K562 (cell line): ENCODE data around the gene ITGA6.

Experiments used
- ATF2 ChIP-seq: sonication (generic); formaldehyde crosslinking; IDR thresholded peaks from 2 replicates; pipeline ENCODE4 v1.8.1; 2022; ENCODE audit warnings: missing genetic modification reagents
- CBFB ChIP-seq: sonication (generic); formaldehyde crosslinking; IDR thresholded peaks from 2 replicates; pipeline ENCODE4 v1.4.0; 2020; ENCODE audit warnings: mild to moderate bottlenecking, missing genetic modification reagents
- GABPA ChIP-seq: fragments of 200-800 bp; sonication (Bioruptor generic); conservative IDR thresholded peaks from 2 replicates; pipeline ENCODE4 v1.6.1; 2016; ENCODE audit warnings: low read depth, missing genetic modification characterization, missing compliant biosample characterization
- GTF2F1 ChIP-seq: IDR thresholded peaks from 2 replicates; pipeline ENCODE4 v1.6.1; 2011; ENCODE audit warnings: low read depth, low read length, improper control_type of control experiment
- LEF1 ChIP-seq: fragments of 450-650 bp; IDR thresholded peaks from 2 replicates; pipeline ENCODE4 v1.6.1; 2016; ENCODE audit warnings: mild to moderate bottlenecking
- SRF ChIP-seq, 2 experiments: fragments of 250-450, 450-650 bp in 1 of 2; sonication (Bioruptor Pico) in 1 of 2; sonication (generic) in 1 of 2; formaldehyde crosslinking; IDR thresholded peaks; 2 replicates each; pipeline versions ENCODE4 v1.5.0 to v1.5.1; 2020 to 2022; ENCODE audit warnings: mild to moderate bottlenecking in 1 of 2, missing genetic modification reagents in 1 of 2
- ZFP36 ChIP-seq: fragments of 150-350 bp; IDR thresholded peaks from 2 replicates; pipeline ENCODE4 v1.6.1; 2018; ENCODE audit warnings: low read length, low read depth; ENCODE audit not compliant: partially characterized antibody
- TF ChIP-seq, protein P1 (sequence below), 3 experiments: IDR thresholded peaks in 2 of 3; conservative IDR thresholded peaks in 1 of 3; 2 replicates each; pipeline ENCODE4 v1.5.1; 2011 to 2012; ENCODE audit warnings: low read length in 3 of 3, mild to moderate bottlenecking in 3 of 3, control low read depth in 2 of 3, improper control_type of control experiment in 1 of 3, inconsistent platforms in 1 of 3, low read depth in 1 of 3, mixed read lengths in 1 of 3, moderate library complexity in 1 of 3; ENCODE audit not compliant: insufficient read depth in 2 of 3

DNA sequence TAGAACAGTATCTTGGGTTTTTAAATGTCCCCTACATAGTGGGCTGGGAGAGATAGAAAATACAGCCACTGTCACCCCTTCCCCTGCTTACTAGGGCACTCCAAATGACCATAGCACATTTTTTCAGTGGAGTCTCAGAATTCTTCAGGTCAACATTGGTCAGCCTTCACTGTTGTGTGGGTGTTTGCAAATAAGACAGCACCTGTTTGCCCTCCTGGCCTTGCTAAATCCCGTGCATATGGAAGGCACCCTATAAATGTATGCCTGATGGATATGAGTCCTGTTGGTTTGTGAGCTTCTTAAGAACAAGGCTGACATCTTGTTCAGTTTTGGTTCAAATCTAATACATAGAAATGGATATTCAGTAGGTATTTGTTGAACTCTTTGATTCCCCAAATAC is 12.5 kb downstream of the ITGA6 start:
- TF ChIP-seq GABPA (no peak), SRF (CRISPR knock-in tag; IDR thresholded peaks at IDR 0.05) (no peak), CBFB (CRISPR knock-in tag) (no peak), LEF1 (no peak), ZFP36 (no peak), GTF2F1 (no peak), ATF2 (CRISPR knock-in tag) (no peak)
- TF ChIP-seq, protein P1, sequence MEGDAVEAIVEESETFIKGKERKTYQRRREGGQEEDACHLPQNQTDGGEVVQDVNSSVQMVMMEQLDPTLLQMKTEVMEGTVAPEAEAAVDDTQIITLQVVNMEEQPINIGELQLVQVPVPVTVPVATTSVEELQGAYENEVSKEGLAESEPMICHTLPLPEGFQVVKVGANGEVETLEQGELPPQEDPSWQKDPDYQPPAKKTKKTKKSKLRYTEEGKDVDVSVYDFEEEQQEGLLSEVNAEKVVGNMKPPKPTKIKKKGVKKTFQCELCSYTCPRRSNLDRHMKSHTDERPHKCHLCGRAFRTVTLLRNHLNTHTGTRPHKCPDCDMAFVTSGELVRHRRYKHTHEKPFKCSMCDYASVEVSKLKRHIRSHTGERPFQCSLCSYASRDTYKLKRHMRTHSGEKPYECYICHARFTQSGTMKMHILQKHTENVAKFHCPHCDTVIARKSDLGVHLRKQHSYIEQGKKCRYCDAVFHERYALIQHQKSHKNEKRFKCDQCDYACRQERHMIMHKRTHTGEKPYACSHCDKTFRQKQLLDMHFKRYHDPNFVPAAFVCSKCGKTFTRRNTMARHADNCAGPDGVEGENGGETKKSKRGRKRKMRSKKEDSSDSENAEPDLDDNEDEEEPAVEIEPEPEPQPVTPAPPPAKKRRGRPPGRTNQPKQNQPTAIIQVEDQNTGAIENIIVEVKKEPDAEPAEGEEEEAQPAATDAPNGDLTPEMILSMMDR (IDR thresholded peaks at IDR 0.05 in 2 of 3, conservative IDR thresholded peaks at IDR 0.05 in 1 of 3; ENCODE audit: insufficient read depth in 2 of 3, low read depth in 1 of 3, low read length in 3 of 3): no peak
